Effector memory CD8-positive, alpha-beta T cell (primary cell): Measurements from ENCODE around the gene TOP2A.
A peak's percentile ranks its signal among the peaks of the same experiment; 100 is the strongest.
"Not testable (repeated sequence)": the region's sequence is repeated elsewhere in the genome, so short reads cannot be mapped to it uniquely, and the experiment has no call there.

Source experiments
- ATAC-seq: fragments of 150-1000 bp; cut with Tn5 transposase; replicated peaks from 2 replicates; pipeline ENCODE4 v1.10.0; 2021; ENCODE audit warnings: mild to moderate bottlenecking, moderate library complexity
- DNase-seq, 3 experiments: peaks; one replicate each; pipeline ENCODE4 v3.0.0; 2021
- H3K27ac Mint-ChIP-seq, 2 donors: one replicate each; pipeline ENCODE4 v1.8.0; 2022; ENCODE audit warnings: mild to moderate bottlenecking in 2 of 2, mixed read lengths in 2 of 2, moderate library complexity in 2 of 2
- H3K27me3 Mint-ChIP-seq, 2 donors: one replicate each; pipeline ENCODE4 v1.8.0; 2022; ENCODE audit warnings: mixed read lengths in 2 of 2
- H3K36me3 Mint-ChIP-seq: one replicate; pipeline ENCODE4 v1.8.0; 2022; ENCODE audit warnings: mild to moderate bottlenecking, moderate library complexity, mixed read lengths; ENCODE audit not compliant: insufficient read depth
- H3K4me1 Mint-ChIP-seq, 2 donors: one replicate each; pipeline ENCODE4 v1.8.0; 2022; ENCODE audit warnings: low read depth in 2 of 2, mixed read lengths in 2 of 2
- H3K4me3 Mint-ChIP-seq, 2 donors: one replicate each; pipeline ENCODE4 v1.8.0; 2022; ENCODE audit warnings: mild to moderate bottlenecking in 2 of 2, mixed read lengths in 2 of 2, moderate library complexity in 2 of 2
- H3K9me3 Mint-ChIP-seq, 2 donors: one replicate each; pipeline ENCODE4 v1.8.0; 2022; ENCODE audit warnings: mixed read lengths in 2 of 2

The TOP2A gene

DNA sequence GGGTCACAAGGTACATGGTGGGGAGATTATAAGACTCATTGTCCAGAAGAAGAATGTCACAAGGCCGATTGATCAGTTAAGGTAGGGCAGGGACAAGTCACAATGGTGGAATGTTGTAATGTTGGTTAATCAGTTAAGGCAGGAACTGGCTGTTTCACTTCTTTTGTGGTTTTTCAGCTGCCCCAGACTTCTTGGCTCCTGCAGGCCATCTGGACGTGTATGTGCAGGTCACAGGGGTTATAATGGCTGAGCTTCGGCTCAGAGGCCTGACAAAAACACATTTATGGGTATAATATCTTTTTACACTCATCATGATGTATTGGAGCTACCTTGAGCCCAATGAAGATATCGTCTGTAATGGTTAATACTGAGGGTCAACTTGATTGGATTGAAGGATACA lies 45.1 kb downstream of the TOP2A start:
- not testable (repeated sequence) for H3K9me3 Mint-ChIP-seq, DNase-seq, H3K36me3 Mint-ChIP-seq, H3K27ac Mint-ChIP-seq, H3K4me1 Mint-ChIP-seq, ATAC-seq, H3K4me3 Mint-ChIP-seq, H3K27me3 Mint-ChIP-seq

DNA sequence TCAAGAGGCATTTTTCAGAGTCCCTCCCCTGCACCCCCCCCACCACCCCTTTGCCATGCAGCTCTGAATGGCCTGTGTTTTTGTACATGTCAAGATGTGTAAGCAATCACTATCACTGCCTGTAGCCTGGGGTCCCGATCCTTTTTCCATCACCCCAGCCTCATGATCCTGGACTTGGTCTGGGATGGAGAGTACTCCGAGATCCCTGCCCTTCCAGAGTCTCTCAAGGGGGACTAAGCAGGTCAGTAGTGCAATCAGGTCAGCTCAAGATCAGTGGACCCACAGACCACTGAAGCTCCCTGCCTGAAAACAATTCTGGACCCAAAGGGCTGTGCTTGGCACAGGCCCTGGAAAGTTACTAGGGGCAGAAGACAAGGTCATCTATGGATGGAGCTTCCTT lies 45.7 kb downstream of the TOP2A start:
- H3K4me3 Mint-ChIP-seq, result no peak overlapping the region
- peaks cover 0 to 6% of the 10 kb centered on the region in 2 donors for H3K27me3 Mint-ChIP-seq
- no peaks in the 10 kb centered on the region for H3K9me3 Mint-ChIP-seq
- no peak for ATAC-seq
- no peak overlapping the region for H3K27ac Mint-ChIP-seq
- peaks cover 5% of the 10 kb centered on the region for H3K36me3 Mint-ChIP-seq
- H3K4me1 Mint-ChIP-seq, result peaks cover 7 to 8% of the 10 kb centered on the region in 2 donors
- no peak for DNase-seq

DNA sequence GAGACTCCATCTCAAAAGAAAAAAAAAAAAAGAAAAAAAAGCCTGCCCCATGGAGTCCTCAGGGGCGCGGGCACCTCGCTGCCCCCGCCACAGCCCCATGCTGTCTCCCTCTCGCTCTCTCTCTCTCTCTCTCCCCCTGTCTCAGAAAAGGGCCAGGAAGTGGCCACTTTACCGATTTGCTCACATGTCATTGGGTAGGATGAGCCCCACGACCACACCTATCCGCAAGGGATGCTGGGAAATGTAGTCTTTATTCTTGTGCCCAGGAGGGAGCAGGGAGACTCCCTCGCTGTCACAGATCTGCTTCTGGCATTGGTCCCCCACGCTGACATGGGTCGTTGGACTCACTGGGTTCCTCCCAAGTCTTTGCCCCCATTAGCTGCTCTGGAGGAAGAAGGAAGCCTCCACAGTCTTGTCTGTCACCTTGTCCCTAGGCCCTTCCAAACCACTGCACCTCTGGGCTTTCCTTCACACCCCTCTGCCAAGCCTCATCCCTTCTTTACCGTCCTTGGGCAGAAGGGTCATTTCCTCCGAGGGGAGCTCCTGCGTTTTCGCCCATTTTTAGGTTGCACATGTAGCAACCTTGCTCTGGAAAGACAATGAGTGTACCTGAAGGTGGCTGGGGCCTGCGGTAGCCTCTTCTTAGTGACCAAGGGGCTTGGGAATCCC lies 46.3 kb downstream of the TOP2A start:
- Mint-ChIP-seq H3K27ac (no peak overlapping the region), H3K36me3 (peaks cover 5% of the 10 kb centered on the region), H3K4me3 (no peak overlapping the region), H3K9me3 (no peaks in the 10 kb centered on the region), H3K4me1 (peaks cover 6 to 7% of the 10 kb centered on the region in 2 donors), H3K27me3 (no peaks in the 10 kb centered on the region)
- peak; percentile 93 for ATAC-seq
- no peak for DNase-seq

DNA sequence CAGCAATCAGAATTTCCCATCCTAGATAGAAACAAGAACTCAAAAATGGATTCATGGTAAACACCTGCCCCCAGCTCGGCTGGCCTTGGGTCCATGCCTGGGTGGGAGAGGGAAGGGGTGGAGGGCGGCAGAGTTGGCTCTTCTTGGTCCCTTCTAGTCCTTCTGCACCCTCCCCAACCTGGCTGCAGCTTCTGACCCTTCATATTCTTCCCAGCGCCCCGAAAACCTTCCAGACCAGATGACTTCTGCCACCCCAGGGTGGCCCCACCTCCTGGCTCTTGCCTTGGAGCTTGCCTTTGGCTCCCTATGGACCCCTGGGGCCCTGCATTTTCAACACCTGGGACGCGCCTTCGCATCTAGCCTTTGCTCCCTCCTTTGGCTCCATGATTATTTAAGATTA lies 47.8 kb downstream of the TOP2A start:
- Mint-ChIP-seq H3K27ac (no peak overlapping the region), H3K4me1 (peaks cover 7% of the 10 kb centered on the region in 2 donors), H3K9me3 (no peaks in the 10 kb centered on the region), H3K4me3 (no peak overlapping the region), H3K36me3 (peaks cover 5% of the 10 kb centered on the region), H3K27me3 (no peaks in the 10 kb centered on the region)
- DNase-seq (no peak), ATAC-seq (no peak)

DNA sequence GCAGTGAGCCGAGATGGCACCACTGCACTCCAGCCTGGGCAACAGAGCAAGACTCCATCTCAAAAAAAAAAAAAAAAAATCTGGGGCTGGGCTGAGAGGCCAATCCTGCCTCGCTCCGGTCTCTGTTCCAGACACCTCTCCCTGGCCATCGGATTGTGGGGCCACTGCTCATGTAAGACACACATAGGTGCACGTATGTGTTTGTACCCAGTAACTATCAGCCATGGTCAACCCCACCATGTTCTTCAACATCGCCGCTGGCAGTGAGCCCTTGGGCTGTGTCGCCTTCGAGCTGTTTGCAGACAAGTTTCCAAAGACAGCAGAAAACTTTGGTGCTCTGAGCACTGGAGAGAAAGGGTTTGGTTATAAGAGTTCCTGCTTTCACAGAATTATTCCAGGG lies 50.0 kb downstream of the TOP2A start:
- not testable (repeated sequence) for H3K27me3 Mint-ChIP-seq, H3K36me3 Mint-ChIP-seq, H3K4me3 Mint-ChIP-seq, H3K9me3 Mint-ChIP-seq, ATAC-seq, DNase-seq, H3K27ac Mint-ChIP-seq, H3K4me1 Mint-ChIP-seq

DNA sequence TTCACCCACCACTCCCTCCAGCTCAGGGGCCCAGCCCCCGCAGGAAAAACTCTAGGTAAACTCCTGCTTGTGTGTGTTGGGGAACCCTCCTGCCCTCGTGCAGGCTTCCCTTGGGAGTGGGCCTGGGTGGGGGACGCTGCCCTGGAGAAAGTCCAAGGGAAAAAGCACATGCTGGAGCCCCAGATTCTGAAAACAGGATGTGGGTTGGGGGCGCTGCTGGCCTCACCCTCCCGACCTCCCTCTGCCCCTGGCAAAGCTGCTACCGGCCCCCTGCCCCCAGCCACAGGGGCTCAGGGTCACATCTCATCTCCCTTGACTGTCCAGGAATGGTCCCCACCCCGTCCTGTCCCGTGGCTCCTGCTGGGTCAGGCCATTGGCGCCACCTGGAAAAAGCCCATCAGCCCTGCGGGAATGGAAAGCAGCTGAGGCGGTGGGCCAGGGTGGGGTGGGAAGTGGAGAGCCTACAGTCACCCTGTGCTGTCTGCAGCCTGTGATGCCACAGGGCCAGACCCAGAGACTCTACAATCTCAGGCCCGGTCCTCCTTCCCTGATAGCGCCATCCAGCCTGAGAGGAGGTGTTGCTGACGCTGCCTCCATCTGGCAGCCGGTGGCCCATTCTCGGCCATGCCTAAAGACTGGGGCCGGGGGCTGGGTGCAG lies 50.7 kb downstream of the TOP2A start:
- Mint-ChIP-seq H3K27me3 (peaks cover 6 to 9% of the 10 kb centered on the region in 2 donors), H3K4me3 (no peak overlapping the region), H3K4me1 (peaks cover 11% of the 10 kb centered on the region in 2 donors), H3K27ac (no peak overlapping the region), H3K9me3 (no peaks in the 10 kb centered on the region), H3K36me3 (peaks cover 5% of the 10 kb centered on the region)
- DNase-seq (no peak), ATAC-seq (no peak)

DNA sequence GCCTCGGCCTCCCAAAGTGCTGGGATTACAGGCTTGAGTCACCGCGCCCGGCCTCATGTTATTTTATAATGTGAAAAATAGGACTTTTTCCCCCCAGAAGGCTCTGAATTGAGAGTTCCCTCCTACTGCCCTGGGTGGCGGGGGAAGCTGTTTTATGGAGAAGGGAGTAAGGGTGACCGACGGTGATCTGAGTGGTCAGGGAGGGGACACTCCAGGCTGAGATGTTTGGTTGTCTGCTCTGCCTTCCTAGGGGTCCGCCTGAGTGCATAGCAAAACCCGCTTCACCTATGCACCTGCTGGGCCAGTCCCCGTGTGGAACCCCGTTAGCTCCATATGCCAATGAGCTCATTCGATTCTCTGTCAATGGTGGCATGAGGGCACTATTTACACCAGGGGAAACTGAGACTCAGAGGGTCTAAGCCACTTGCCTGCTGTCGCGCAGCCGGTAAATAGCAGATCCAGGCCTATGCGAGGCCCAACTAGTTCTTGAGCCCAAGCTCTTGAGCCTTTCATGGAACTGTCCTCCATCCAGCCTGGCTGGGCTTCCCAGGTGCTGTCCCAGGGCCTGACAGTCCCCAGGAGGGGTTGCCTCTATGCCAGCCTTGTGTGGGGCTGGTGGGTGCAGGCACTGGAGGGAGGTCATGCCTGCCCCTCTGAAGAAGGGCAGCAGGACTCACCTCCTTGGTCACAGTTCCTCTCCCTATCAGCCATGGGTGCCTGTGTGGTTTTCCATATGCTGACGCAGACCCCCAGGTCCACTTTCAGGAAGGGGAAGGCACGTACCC lies 51.4 kb downstream of the TOP2A start:
- no peaks in the 10 kb centered on the region for H3K9me3 Mint-ChIP-seq
- H3K27ac Mint-ChIP-seq, result no peak overlapping the region
- peaks cover 7% of the 10 kb centered on the region in 2 donors for H3K4me1 Mint-ChIP-seq
- peaks cover 9 to 15% of the 10 kb centered on the region in 2 donors for H3K27me3 Mint-ChIP-seq
- no peak for DNase-seq
- ATAC-seq, result no peak
- H3K4me3 Mint-ChIP-seq, result no peak overlapping the region
- peaks cover 3% of the 10 kb centered on the region for H3K36me3 Mint-ChIP-seq

DNA sequence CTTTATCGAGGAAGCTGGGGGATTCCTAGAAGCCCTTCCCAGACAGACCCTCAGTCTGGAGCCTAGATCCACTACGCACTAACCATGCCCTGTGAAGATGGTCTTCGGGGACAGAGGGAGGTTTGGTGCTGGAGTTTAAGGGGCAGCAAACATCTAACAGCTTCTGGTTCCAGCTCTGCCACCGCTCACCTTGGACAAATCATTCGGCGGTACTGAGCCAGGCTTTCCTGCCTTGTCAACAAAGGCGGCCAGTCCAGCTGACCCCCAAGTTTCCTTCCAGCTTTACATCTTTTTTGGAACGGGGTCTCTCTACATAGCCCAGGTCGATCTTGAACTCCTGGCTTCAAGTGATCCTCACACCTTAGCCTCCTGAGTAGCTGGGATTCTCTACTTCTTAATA lies 52.8 kb downstream of the TOP2A start:
- H3K4me3 Mint-ChIP-seq, result peak overlapping the region; percentile 29 to 70
- H3K36me3 Mint-ChIP-seq, result no peaks in the 10 kb centered on the region
- no peak overlapping the region for H3K27ac Mint-ChIP-seq
- DNase-seq, result no peak
- H3K4me1 Mint-ChIP-seq, result peaks cover 4 to 5% of the 10 kb centered on the region in 2 donors
- no peak for ATAC-seq
- peaks cover 15 to 29% of the 10 kb centered on the region in 2 donors for H3K27me3 Mint-ChIP-seq
- H3K9me3 Mint-ChIP-seq, result no peaks in the 10 kb centered on the region

DNA sequence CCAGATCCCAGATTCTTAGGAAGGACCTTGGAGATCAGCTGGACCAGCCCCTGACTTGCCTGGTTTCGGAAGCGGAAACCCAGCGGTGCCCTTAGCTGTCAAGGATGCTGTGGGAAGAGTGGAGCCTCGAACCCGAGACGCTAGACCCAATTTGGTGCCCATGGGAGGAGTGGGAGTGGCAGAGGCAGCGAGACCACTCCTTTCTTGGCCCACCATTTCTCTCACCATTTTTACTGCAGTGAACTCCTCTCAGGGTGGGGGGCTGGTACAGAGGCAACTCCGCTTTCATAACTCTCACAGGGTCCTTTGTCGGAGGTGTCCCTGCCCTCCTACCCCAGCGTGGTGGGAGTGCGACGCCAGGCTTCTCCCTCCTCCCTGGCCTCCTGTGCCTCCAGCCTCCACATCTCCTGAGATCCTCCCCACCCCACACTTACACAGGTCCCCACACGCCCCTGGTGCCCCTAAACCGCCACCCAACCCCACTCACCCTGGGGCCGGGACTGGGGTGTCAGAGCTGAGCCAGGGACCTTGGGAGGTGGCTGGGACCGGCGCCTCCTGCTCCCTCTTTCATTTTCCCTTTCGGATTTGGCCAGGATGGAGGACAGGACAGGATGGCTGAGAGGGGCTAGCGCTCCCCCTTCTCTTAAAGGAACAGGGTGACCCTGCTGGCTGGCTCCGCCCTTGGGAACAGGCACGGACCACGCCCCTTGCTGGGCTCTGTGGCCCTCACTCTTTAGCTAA lies 53.4 kb downstream of the TOP2A start, which contains the start of gene GJD3:
GJD3 (minus strand) TSS at position 617 of the 741 bp plus-strand sequence. CDS start 922 bp downstream, outside the sequence.
- DNase-seq (no peak), ATAC-seq (no peak)
- peaks cover 15 to 32% of the 10 kb centered on the region in 2 donors for H3K27me3 Mint-ChIP-seq
- no peaks in the 10 kb centered on the region for H3K9me3 Mint-ChIP-seq
- no peaks in the 10 kb centered on the region for H3K36me3 Mint-ChIP-seq
- peaks cover 4 to 5% of the 10 kb centered on the region in 2 donors for H3K4me1 Mint-ChIP-seq
- H3K27ac Mint-ChIP-seq, result no peak within 1 kb of the TSS
- peak within 1 kb of the TSS; percentile 70 to 71 for H3K4me3 Mint-ChIP-seq

DNA sequence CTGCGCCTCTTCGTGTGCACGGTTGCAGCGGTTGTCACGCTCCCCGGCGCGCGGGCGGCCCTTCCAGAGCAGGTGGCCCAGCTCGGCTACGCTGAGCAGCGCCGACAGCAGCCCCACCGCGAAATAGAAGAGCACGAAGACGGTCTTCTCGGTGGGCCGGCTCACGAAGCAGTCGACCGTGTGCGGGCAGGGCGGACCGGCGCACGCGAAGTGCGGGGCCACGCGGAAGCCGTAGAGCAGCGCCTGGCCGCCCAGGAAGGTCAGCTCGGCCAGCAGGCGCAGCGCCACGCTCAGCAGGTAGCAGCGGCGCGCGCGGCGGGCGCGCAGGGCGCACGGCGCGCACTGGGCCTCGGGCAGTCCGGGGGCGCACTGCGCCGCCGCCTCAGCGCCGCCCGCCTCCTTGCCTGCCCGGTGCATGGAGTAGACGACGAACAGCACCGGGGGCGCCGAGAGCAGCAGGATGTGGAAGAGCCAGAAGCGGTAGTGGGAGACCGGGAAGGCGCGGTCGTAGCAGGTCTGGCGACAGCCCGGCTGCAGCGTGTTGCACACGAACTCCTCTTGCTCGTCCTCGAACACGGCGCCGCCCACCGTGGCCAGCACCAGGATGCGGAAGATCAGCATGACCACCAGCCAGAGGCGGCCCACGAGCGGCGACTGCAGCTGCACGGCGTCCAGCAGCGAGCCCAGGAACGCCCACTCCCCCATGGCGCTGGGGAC lies 54.4 kb downstream of the TOP2A start:
- ATAC-seq (peak; percentile 52), DNase-seq (no peak)
- peaks cover 5% of the 10 kb centered on the region for H3K36me3 Mint-ChIP-seq
- no peaks in the 10 kb centered on the region for H3K9me3 Mint-ChIP-seq
- peak overlapping the region; percentile 70 to 71 for H3K4me3 Mint-ChIP-seq
- H3K4me1 Mint-ChIP-seq, result peaks cover 9% of the 10 kb centered on the region in 2 donors
- H3K27me3 Mint-ChIP-seq, result peaks cover 15 to 32% of the 10 kb centered on the region in 2 donors
- no peak overlapping the region for H3K27ac Mint-ChIP-seq

DNA sequence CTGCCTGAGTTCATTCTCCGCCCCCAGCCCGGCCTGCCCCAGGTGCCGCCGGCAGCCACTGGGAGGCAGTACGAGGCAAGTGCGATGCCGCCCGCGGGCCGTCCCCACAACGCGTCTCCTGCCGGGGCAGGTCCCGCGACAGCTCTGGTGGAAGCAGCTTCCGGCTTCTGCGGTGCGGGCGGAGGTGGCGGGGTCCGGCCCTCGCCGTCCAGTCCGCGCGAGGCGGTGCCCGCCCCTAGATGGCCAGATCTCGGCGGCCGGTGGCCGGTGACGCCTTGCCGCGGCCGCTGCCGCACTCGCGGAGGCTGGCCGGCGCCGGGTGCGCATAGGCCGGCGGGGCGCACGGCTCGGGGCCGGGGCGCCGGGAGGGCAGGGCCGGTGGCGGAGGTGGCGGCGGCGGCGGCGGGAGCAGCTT lies 55.0 kb downstream of the TOP2A start:
- no peaks in the 10 kb centered on the region for H3K9me3 Mint-ChIP-seq
- peak overlapping the region; percentile 70 to 71 for H3K4me3 Mint-ChIP-seq
- peaks cover 15 to 32% of the 10 kb centered on the region in 2 donors for H3K27me3 Mint-ChIP-seq
- DNase-seq (peak; percentile 64 to 75 (median 66)), ATAC-seq (peak; percentile 81)
- H3K36me3 Mint-ChIP-seq, result peaks cover 11% of the 10 kb centered on the region
- H3K4me1 Mint-ChIP-seq, result peaks cover 11 to 12% of the 10 kb centered on the region in 2 donors
- H3K27ac Mint-ChIP-seq, result peak overlapping the region in 1 of 2 donors; percentile 62

DNA sequence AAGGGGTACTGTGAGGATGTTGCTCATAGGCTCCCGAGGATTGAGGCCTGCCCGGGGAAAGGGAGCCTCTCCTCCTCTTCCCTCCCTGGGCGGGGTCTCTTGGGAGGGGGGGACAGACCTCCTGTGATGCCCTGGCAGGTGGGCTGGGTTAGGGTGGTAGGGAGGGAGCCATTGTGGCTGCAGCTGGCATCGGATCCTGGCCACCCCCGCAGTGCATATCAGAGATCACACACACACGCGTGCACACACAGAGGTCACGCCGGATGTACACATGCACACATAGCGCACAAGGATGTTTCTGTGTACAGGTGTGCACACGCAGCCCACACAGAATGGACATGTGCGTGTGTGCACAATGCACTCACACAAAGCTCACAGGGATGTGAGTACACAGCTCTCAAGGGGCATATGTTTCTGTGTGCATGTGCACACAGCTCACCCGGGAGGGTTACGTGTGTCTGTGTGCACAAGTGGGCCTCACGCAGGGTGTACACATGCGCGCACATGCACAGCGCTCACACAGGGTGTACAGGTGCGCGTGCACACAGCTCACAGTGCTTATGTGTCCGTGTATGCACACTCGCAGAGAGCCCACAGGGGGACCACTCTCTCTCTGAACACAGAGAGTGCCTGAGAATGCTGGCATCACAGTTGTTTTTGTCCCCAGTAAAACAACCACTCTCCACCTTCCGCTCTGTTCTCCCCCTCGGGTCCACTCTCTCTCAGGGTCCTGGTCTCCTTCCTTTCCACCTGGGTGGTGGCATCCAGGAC lies 55.6 kb downstream of the TOP2A start:
- Mint-ChIP-seq H3K36me3 (peaks cover 17% of the 10 kb centered on the region), H3K4me1 (peaks cover 12 to 13% of the 10 kb centered on the region in 2 donors), H3K27me3 (peaks cover 15 to 32% of the 10 kb centered on the region in 2 donors), H3K27ac (peak overlapping the region in 1 of 2 donors; percentile 62), H3K4me3 (peak overlapping the region; percentile 7 to 50), H3K9me3 (no peaks in the 10 kb centered on the region)
- ATAC-seq (no peak), DNase-seq (no peak)
